SK-N-SH (cell line): ENCODE results near the gene AREG.

Experiments
- CHD2 ChIP-seq: fragments of 150-350 bp; IDR thresholded peaks from 2 replicates; pipeline ENCODE4 v1.6.1; 2018; ENCODE audit warnings: low read length; ENCODE audit not compliant: partially characterized antibody
- EP300 ChIP-seq, 2 experiments: IDR thresholded peaks; 2 replicates each; pipeline versions ENCODE4 v1.4.0 to v1.6.1; 2012; ENCODE audit warnings: borderline replicate concordance in 1 of 2, low read depth in 1 of 2, low read length in 1 of 2
- FOXM1 ChIP-seq: IDR thresholded peaks from 2 replicates; pipeline ENCODE4 v1.4.0; 2012; ENCODE audit warnings: low read depth, mild to moderate bottlenecking
- GABPA ChIP-seq: IDR thresholded peaks from 2 replicates; pipeline ENCODE4 v1.4.0; 2012; ENCODE audit warnings: low read depth, mild to moderate bottlenecking
- GATA2 ChIP-seq: sonication (generic); formaldehyde crosslinking; IDR thresholded peaks from 2 replicates; pipeline ENCODE4 v1.5.0; 2020; ENCODE audit warnings: mild to moderate bottlenecking, missing genetic modification reagents
- POLR2AphosphoS5 ChIP-seq: IDR thresholded peaks from 2 replicates; pipeline ENCODE4 v1.6.1; 2012; ENCODE audit warnings: low read depth, low read length
- RFX5 ChIP-seq: IDR thresholded peaks from 2 replicates; pipeline ENCODE4 v1.6.1; 2012; ENCODE audit warnings: mild to moderate bottlenecking, improper control_type of control experiment, low read length
- SIN3A ChIP-seq: IDR thresholded peaks from 2 replicates; pipeline ENCODE4 v1.6.1; 2012; ENCODE audit warnings: low read depth, mild to moderate bottlenecking, low read length, moderate library complexity, borderline replicate concordance
- SMC3 ChIP-seq: IDR thresholded peaks from 2 replicates; pipeline ENCODE4 v1.6.1; 2012; ENCODE audit warnings: low read depth, low read length, improper control_type of control experiment
- TF ChIP-seq, protein P1 (sequence below): fragments of 200-600 bp; sonication (generic); IDR thresholded peaks from 2 replicates; pipeline ENCODE4 v1.6.1; 2017; ENCODE audit warnings: antibody characterized with exemption, mild to moderate bottlenecking, moderate library complexity
- TF ChIP-seq, protein P2 (sequence below): IDR thresholded peaks from 2 replicates; pipeline ENCODE4; 2012
- TF ChIP-seq, protein P3 (sequence below): fragments of 150-350 bp; IDR thresholded peaks from 2 replicates; pipeline ENCODE4 v1.6.1; 2017; ENCODE audit warnings: antibody characterized with exemption, low read length, low read depth, borderline replicate concordance

DNA sequence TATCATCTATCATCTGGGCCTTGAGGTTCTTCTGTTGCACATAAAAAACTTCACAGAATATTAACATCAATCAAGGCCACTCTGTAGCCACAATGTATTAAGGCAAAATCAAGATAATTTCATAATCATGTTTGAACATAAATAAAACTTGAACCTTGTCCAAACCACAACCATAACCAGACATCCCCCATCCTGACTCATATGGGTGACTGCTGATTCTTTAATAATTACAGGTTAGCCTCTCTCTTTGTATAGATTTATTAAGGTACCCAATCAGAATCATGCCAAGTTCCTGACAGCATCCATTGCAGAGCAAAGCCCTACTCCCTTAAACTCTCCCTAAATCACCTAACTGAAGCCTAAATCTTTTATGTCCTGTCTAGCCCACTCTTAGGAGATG, 16.7 kb upstream of the AREG start:
- TF ChIP-seq SMC3, result no peak
- TF ChIP-seq, protein P1, sequence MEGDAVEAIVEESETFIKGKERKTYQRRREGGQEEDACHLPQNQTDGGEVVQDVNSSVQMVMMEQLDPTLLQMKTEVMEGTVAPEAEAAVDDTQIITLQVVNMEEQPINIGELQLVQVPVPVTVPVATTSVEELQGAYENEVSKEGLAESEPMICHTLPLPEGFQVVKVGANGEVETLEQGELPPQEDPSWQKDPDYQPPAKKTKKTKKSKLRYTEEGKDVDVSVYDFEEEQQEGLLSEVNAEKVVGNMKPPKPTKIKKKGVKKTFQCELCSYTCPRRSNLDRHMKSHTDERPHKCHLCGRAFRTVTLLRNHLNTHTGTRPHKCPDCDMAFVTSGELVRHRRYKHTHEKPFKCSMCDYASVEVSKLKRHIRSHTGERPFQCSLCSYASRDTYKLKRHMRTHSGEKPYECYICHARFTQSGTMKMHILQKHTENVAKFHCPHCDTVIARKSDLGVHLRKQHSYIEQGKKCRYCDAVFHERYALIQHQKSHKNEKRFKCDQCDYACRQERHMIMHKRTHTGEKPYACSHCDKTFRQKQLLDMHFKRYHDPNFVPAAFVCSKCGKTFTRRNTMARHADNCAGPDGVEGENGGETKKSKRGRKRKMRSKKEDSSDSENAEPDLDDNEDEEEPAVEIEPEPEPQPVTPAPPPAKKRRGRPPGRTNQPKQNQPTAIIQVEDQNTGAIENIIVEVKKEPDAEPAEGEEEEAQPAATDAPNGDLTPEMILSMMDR, result no peak
- no peak for TF ChIP-seq SIN3A
- no peak for TF ChIP-seq EP300 (IDR thresholded peaks at IDR 0.05; ENCODE audit: borderline replicate concordance in 1 of 2, low read depth in 1 of 2, low read length in 1 of 2)
- no peak for TF ChIP-seq RFX5
- TF ChIP-seq, protein P2, sequence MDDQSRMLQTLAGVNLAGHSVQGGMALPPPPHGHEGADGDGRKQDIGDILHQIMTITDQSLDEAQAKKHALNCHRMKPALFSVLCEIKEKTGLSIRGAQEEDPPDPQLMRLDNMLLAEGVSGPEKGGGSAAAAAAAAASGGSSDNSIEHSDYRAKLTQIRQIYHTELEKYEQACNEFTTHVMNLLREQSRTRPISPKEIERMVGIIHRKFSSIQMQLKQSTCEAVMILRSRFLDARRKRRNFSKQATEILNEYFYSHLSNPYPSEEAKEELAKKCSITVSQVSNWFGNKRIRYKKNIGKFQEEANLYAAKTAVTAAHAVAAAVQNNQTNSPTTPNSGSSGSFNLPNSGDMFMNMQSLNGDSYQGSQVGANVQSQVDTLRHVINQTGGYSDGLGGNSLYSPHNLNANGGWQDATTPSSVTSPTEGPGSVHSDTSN, result no peak
- no peak for TF ChIP-seq FOXM1
- TF ChIP-seq POLR2AphosphoS5, result no peak
- TF ChIP-seq CHD2, result no peak
- TF ChIP-seq, protein P3, sequence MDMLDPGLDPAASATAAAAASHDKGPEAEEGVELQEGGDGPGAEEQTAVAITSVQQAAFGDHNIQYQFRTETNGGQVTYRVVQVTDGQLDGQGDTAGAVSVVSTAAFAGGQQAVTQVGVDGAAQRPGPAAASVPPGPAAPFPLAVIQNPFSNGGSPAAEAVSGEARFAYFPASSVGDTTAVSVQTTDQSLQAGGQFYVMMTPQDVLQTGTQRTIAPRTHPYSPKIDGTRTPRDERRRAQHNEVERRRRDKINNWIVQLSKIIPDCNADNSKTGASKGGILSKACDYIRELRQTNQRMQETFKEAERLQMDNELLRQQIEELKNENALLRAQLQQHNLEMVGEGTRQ, result no peak
- TF ChIP-seq GABPA, result no peak
- TF ChIP-seq GATA2 (CRISPR knock-in tag), result no peak
